ENCODE data around the gene HMX1.

The HMX1 gene

GRCh38 chr4:8871417-8872401 is at the start of gene HMX1:
HMX1 (minus strand) TSS chr4:8871839; CDS start chr4:8871614, 225 bp downstream.
- DNase-seq = no peak
- Histone ChIP-seq H3K27ac (no peak within 1 kb of the TSS), H3K4me3 (ENCODE audit: low read depth, low read length) (no peak within 1 kb of the TSS), H3K27me3 (replicated peaks) (peaks cover 89% of the 10 kb centered on the region), H3K36me3 (replicated peaks) (no peaks in the 10 kb centered on the region)
- in situ Hi-C loops (cut with HindIII; ENCODE audit: low pct_ligation_motif_present, low sequenced_read_pairs) = no loop called here
- TF ChIP-seq CTCF (IDR thresholded peaks at IDR 0.05; ENCODE audit: low read depth, low read length, missing control alignments) = no peak

- in situ Hi-C loops (cut with HindIII; ENCODE audit: low pct_ligation_motif_present, low sequenced_read_pairs) = no loop called here
- Histone ChIP-seq H3K27me3 (replicated peaks) (no peaks in the 10 kb centered on the region), H3K4me3 (ENCODE audit: low read depth, low read length) (no peak overlapping the region), H3K27ac (no peak overlapping the region), H3K36me3 (replicated peaks) (no peaks in the 10 kb centered on the region)
- no peak for TF ChIP-seq CTCF (IDR thresholded peaks at IDR 0.05; ENCODE audit: low read depth, low read length, missing control alignments)
- DNase-seq = no peak
Measured at GRCh38 chr4:8920969-8921368, 49.3 kb upstream of the HMX1 start.

- no peak for TF ChIP-seq CTCF (IDR thresholded peaks at IDR 0.05; ENCODE audit: low read depth, low read length, missing control alignments)
- no peaks in the 10 kb centered on the region for H3K36me3 ChIP-seq (replicated peaks)
- no peak overlapping the region for H3K27ac ChIP-seq
- in situ Hi-C loops (cut with HindIII; ENCODE audit: low pct_ligation_motif_present, low sequenced_read_pairs) = no loop called here
- H3K4me3 ChIP-seq (ENCODE audit: low read depth, low read length) = no peak overlapping the region
- no peak for DNase-seq
- no peaks in the 10 kb centered on the region for H3K27me3 ChIP-seq (replicated peaks)
Measured at GRCh38 chr4:8920289-8920965, 48.8 kb upstream of the HMX1 start.

GRCh38 chr4:8919651-8920288 is 48.1 kb upstream of the HMX1 start:
- Histone ChIP-seq H3K36me3 (replicated peaks) (no peaks in the 10 kb centered on the region), H3K4me3 (ENCODE audit: low read depth, low read length) (no peak overlapping the region), H3K27ac (no peak overlapping the region), H3K27me3 (replicated peaks) (no peaks in the 10 kb centered on the region)
- DNase-seq = no peak
- TF ChIP-seq CTCF (IDR thresholded peaks at IDR 0.05; ENCODE audit: low read depth, low read length, missing control alignments) = no peak
- in situ Hi-C loops (cut with HindIII; ENCODE audit: low pct_ligation_motif_present, low sequenced_read_pairs) = no loop called here

- TF ChIP-seq CTCF (IDR thresholded peaks at IDR 0.05; ENCODE audit: low read depth, low read length, missing control alignments) = peak; percentile 85
- H3K27ac ChIP-seq = no peak overlapping the region
- H3K36me3 ChIP-seq (replicated peaks) = no peaks in the 10 kb centered on the region
- in situ Hi-C loops (cut with HindIII; ENCODE audit: low pct_ligation_motif_present, low sequenced_read_pairs) = no loop called here
- no peaks in the 10 kb centered on the region for H3K27me3 ChIP-seq (replicated peaks)
- DNase-seq = peak; percentile 37
- no peak overlapping the region for H3K4me3 ChIP-seq (ENCODE audit: low read depth, low read length)
Measured at GRCh38 chr4:8917868-8918783, 46.5 kb upstream of the HMX1 start.

Data from brain microvascular endothelial cell (primary cell).